ENCODE measurements around the gene SLC38A3.
A peak's percentile ranks its signal among the peaks of the same experiment; 100 is the strongest.
"Not testable (repeated sequence)": the region's sequence is repeated elsewhere in the genome, so short reads cannot be mapped to it uniquely, and the experiment has no call there.

The SLC38A3 gene

DNA sequence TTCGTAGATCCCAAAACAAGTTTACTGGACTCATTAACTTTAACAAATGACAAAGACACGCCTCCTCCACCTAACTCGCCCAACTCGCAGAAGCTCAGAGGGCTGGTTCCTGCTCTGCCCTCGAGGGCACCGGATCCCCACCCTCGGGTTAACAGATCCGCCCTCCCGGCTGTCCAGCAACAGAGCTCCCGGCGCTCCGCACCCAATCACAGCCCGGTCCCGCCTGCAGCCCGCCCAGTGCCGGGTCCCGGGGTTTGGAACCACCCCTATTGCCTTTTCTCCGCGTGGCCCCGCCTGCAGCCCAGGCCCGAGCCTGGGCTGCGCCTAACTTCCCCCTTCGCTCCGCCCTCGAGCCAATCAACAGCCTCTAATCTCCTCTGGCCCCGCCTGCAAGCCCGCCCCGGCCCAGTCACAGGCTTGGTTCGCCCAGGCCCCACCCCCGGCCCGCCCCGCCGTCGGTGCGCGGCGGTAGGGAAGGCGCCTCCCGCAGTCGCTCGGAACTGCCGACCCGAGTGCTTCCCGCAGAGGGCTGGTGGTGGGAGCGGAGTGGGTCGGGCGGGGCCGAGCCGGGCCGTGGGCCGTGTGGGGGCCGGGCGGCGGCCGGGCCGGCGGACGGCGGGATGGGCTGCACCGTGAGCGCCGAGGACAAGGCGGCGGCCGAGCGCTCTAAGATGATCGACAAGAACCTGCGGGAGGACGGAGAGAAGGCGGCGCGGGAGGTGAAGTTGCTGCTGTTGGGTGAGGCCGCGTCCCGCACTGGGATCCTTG lies 30.8 kb downstream of the SLC38A3 start, which contains the start of gene GNAI2:
GNAI2 (plus strand) TSS at position 489 of the 768 bp plus-strand sequence; CDS start at position 621, 132 bp downstream.
- peak; percentile 100 for FAIRE-seq

DNA sequence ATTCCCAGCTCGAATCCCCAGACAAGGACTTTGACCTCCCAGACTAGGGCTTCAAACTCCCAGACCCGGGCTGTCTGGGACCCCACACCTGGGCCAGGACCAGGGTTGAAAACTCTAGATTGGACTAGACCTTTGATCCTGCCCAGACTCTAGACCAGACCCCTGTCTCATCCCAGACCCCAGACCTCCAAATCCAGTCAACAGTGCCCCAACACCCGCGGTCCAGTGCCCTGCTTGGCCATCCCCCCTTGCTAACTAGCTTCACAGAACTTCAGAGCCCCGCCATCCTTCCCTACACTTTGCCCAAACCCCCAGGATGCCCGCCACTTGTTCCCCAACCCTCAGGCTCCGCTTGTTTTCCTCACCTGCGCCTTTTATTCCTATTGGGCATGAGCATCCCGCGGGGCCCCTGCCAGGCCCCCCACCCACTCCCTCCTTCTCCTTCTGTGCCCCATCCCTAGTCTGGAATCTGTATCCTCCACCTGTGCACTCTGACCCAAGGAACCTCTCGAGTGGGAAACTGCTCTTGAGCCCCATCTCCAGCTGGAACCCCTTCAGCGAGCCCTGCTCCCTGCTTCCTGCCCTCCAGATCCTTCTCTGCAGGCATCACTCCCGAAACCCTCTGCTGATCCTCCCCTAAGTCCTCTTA lies 31.5 kb downstream of the SLC38A3 start:
- no peak for FAIRE-seq

DNA sequence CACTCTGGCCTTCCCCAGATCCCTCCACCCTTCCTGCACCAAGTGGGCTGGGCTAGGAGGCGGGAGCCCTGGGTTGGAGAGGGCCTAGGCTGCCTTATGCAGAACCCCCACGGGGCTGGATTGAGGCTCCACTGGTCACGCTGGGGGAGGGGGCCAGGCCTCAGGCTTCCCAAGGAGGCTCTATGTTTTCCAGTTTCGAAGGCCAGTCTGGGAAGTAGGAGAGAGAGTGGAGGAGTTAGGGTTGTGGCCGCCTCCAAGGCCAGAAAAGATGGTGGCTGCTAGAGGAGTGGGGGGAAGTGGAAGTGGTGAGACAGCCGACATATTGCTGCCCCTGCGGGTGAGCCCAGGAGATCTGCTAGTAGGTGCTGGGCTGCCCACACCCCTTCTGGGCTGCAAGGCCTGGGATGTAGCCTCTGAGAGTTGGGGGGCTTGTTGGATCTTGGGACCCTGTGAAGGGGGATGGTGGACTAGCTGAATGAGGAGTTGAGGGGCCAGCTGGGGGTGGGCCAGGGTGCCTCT lies 32.1 kb downstream of the SLC38A3 start:
- no peak for FAIRE-seq

DNA sequence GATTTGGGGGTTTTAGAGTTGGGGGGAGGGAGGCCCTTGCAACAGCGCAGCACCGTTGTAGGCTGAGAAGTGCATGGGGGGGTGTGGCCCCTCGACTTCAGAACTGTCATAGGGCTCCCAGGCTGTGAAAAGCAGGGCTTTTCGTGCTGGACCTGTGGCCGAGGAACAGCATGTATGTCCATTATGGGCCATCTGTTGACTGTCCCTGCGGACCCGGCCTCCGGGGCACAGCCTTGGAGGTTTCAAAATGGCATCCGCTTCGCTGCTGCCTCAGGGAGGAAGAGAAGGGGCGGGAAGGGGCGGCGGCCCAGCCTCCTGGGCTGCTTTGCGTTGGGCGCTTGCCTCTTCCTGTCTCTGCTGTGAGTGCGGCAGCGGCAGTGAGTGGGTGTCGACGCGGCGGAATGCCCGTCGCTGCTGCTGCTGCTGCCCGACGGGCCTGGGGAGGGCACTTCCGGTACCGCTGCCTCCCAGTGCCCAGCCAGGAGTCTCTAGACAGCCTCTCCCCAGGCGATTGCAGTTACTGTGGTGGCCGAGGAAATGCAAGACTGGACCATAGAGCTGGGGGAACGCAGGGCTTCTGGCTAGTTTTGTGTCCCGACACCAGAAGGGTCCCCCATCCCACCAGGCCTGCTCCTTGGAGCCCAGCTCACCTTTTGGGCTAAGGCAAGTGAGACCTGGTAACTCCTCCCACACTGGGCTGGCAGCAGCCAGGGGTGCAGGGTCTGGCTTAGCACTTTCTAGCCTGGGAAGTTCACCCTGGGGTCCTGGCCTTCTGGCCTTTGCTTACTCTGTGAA lies 32.9 kb downstream of the SLC38A3 start:
- no peak for FAIRE-seq

DNA sequence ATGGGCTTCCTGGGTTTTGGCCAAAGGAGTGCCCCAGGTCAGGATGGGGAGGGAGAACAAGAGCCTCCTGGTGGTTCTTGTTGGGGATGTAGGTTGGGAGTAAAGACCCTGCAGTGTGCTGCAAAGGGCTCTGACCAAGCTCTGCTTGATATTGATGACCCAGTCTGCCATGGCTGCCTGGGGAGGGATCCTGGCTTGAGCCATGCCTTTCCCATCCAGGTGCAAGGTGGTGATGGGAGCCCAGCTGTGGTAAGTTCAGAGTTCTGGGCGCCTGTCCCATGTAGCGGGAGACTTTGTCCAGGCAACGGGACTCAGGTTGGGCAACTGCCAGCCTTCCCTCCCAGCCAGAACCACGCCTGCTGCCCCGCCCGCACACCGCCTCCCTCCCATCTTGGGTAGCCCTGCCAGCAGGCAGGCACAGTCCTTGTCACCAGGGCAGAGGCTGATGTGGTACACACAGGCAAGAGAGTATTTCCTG lies 33.5 kb downstream of the SLC38A3 start:
- FAIRE-seq = no peak

DNA sequence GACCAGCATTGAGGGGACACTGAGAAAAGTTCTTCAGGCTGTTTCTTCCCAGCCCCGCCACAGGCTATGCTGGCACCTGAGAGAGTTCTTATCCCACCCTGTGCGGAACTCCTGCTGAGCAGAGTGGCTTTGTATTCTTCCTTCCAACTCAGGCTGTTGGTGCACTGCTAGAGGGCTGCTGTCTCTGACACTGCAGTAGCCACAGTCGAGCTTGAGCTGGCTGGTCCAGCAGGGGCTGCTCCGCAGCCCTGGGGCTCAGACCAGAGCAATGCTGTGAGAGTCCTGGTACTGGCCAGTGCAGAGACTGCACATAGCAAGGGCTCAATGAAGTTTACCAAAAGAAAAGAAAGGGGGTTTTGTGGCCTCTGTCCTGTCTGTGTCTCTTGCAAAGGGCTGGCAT lies 34.6 kb downstream of the SLC38A3 start:
- FAIRE-seq = no peak

DNA sequence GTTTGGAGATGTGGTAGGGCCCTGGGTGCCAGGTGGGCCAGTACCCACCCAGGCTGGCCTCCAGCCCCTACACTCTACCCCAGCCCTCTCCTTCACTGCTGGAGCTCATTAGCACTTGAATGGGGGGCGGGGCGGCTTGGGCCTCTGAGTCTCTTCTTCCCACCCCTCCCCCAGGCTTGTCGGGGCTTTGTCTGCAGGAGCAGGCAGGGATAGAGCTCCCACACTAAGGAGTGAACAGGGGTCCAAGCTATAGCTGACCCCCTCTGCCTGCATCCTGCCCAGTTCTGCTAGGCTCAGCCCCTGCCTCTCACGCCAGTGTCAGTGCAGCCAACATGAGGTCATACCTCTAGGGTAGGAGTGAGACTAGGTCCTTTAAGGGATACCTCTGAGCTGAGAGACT lies 36.1 kb downstream of the SLC38A3 start:
- FAIRE-seq = no peak

DNA sequence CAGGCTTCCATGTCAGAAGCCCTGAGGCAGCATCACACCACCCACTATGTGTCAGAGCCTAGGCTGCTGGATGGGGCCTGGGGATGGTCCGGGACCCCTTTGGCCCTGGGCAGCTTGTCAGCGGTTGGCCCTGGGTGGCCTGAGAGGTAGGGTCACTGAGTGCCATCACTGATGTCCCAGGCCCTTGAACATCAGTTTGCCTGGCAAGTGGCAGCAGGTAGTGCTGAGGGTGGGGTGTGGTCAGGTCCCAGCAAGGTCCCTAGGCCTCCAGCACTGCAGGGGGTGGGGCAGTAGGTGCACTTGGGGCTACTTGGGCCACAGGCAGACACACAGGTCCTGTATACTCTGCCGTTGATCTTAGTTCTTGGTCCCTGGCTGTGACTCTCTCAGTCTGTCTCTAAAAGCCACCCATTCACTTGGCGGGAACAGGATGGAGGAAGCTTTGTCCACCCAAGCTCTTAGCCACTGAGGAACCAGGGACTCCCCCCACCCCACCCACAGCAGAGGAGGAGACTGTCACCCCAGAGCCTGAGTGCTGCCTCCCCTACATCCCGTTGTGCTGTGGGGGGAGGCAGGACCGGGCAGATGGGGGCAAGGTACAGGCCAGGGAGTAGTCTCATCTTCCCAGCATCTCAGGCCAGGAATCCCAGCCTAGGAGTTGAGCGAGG lies 36.8 kb downstream of the SLC38A3 start:
- FAIRE-seq = no peak

DNA sequence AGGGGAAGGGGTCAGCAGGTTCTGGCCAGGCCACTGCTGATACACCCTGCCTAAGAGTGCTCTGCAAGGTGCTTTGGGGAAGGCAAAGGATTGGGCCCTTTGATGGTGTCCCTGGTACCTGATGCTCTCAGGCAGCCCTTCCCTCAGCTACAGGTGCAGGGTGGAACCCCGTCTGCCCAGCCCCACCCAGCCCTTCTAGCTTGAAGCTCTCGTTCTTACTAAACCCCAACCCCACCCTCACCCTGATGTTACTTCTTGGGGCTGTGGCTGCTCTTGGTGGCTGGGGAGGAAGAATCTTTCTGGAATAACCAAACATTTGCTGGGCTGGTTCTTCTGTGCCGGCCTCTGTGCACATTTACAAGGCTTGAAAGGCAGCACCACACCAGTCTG lies 37.3 kb downstream of the SLC38A3 start:
- no peak for FAIRE-seq

DNA sequence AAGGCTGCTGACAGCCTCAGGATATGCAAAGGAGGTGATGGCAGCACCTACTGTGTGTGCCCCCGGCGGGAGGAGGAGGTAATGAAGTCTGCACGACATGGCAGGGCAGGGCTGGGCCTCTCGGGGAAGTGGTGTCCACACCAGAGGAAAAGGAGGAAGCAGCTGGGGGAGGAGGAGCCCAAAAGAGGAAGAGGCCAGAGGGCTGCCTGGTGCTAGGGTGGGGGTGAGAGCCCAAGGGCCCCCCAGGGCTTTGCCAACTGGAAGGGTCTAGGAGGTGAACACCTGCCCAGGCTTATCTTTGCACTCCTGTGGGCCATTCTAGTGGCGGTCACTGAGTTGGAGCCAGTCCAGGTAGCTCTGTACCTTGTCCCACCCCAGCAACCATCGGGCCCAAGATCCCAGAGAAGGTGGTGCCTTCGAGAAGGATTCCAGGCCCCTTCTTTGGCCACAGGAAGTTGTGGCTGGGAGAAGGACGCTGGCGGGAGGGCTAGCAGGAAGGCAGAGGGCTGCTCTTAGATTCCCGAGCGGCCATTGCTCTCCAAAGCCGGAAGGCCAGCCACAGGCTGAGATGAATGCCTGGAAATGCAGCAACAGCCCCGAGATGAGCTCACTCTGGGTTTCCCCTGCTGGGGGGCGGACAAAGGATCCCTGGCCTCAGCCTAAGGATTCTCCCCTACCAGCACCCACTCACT lies 37.9 kb downstream of the SLC38A3 start:
- no peak for FAIRE-seq

DNA sequence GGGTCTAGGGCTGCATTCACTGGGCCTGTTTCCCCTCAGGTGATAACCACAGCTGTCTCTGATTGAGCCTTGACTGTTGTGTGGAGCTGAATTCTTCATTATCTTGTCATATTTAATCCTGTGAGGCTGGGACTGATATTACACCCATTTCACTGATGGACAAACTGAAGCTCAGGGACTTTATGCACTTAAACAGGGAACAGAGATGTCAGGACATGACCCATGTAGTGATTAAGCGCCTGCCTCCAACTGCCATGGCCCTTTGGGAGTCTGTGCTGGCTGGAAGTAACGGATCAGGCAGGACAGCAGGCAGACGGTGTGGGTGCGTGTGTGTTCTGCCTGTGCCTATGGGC lies 38.4 kb downstream of the SLC38A3 start:
- FAIRE-seq = no peak

DNA sequence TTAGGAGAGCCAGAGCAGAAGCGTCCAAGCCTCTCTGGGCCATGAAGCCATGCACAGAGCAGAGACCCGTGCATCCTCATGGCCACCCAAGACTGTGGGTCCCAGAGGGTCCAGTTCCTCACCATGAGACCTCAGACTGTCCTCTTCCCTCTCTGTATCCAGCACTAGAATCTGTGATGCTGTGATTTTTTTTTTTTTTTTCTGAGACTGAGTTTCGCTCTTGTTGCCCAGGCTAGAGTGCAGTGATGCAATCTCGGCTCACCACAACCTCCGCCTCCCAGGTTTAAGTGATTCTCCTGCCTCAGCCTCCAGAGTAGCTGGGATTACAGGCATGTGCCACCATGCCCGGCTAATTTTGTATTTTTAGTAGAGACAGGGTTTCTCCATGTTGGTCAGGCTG lies 39.7 kb downstream of the SLC38A3 start:
- not testable (repeated sequence) for FAIRE-seq

DNA sequence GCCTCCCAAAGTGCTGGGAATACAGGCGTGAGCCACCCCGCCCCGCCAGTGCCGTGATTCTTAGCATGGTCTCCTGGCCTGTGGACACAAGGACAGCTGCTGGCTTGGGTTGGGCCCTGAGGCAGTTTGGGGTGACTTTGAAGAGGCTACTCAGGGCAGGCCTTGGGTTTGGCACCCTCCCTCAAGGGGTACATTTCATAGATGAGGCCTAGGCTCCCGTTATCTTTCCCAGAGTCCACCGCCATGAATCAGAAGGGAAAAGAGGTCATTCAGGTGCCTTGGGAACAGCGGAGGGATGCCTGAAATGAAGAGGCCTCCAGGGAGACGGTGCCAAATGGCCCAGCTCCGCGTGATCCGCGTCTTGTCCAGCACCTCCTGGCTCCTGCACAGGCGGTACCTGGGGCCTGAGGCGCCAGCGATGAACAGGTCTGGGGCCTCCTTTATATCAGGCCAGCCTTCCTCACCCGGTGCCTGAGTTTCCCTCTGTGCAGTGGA lies 40.2 kb downstream of the SLC38A3 start:
- no peak for FAIRE-seq

DNA sequence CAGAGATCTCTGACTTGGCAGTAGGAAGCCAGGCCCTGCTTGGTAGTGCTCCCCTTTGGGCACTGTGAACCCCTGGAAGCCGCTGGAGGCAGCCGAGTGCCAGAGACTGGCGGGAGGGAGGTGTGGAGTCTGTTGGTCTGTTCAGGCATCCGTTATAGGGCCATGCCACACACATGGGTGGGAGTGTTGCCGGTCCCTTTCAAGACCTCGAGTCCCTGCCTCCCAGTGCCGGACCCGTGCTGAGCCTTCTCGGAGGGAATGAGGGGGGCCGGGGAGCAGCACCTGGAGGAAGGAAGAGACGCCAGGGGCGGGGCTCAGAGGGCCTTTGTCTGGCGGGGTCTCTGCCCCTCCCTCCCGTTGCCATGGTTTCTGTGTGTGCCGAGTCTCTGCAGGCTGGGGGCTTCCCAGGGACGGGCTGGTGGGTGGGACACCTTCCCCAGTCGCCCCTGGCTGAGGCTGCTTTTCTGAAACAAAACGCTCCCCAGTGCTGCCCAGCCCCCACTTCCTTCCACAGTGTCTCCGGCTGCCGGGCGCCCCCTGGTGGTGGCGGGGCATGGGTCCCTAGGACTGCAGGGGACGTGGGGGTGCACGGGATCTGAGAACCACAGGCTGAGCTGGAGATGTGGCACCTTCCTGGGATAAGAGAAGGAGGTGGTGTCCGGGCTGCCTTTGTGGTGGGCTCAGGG lies 40.9 kb downstream of the SLC38A3 start:
- no peak for FAIRE-seq

DNA sequence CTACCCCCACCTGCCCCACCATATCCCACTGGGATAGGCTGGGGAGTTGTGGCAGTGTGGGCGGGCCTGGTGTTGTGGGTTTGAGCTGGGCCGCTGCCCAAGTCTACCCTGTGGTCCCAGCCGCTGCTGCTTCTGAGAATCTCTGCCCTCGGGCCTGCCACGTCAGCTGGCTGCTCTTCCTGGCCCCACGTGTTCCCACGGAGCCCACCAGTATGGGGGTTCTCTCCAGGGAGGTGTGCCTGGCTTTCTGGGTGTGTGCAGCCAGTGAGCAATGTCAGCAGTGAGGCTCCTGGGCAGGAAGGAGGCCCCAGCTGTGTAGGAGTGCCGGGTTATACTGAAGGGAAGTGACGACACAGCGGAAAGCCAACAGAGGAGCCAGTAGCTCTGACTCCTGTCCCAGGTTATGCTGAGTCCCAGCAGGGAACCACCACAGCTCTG lies 41.5 kb downstream of the SLC38A3 start:
- no peak for FAIRE-seq

DNA sequence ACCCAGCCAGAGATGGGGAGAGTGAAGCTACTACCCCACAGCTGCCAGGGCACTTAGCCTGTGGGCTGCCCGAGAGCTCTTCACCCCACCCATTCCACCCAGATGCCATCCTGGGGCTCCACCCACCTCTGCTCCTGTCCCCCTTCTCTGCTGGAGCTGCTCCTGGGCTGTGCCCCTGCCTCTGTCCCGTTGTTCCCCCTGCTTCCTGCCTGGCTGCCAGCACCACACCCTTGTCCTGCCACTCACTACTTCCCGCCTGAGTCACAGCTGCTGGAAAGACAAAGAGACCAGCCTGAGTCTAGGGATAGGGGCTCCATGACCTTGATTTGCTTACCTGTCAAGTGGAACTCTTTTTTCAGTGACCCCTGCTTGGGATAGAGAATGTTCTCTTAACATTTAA lies 43.3 kb downstream of the SLC38A3 start:
- FAIRE-seq = no peak

DNA sequence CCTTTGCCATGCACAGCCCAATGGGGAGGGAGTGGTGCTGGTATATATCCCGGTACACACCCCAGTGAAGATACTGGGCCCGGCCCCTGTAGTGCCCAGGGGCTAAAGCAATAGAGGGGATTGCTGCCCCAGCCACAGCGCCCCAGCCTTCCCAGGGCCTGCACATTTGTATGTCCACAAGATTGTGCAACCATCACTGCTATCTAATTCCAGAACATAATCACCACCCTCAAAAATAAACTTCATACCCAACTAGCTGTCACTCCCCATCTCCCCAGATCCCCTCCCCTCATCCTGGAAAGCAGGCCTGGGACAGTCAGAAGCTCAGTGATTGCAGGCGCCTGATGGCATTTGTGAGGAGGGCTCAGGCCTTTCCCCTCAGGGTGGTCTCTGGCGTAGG lies 44.4 kb downstream of the SLC38A3 start:
- FAIRE-seq = no peak

DNA sequence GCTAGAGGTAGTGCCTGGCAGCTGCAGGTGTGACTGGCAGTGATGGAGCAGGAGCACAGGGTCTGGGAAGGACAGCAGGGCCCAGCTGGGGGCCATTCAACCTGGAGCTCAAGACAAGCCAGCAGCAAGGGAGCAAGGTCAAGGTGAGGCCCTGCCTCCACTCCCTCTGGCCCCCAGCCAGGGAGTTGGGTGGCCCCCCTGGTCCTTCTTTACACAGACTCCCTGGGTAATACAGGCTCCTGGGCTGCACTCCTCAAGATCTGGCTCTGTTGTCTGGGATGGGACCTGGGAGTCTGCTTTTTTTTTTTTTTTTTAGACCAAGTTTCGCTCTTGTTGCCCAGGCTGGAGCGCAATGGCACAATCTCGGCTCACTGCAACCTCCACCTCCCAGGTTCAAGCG lies 45.4 kb downstream of the SLC38A3 start:
- FAIRE-seq = no peak

DNA sequence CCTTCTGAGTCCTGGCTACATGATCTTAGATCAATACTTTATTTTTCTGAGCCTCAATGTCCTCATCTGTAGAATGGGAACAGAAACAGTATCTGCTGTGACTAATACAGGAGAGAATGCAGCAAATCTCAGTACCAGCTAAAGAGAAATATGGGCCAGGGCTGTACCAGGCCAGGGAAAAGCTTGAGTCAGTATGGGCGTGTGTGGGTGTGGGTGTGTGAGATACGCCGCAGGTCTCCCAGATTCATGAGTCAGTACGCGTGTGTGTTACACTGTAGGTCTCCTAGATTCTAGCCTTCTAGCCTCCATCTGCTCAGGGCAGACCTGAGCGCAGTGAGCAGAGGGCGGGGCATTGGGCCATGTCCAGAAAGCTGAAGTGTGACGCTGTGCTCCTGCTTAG lies 46.1 kb downstream of the SLC38A3 start:
- FAIRE-seq = no peak

DNA sequence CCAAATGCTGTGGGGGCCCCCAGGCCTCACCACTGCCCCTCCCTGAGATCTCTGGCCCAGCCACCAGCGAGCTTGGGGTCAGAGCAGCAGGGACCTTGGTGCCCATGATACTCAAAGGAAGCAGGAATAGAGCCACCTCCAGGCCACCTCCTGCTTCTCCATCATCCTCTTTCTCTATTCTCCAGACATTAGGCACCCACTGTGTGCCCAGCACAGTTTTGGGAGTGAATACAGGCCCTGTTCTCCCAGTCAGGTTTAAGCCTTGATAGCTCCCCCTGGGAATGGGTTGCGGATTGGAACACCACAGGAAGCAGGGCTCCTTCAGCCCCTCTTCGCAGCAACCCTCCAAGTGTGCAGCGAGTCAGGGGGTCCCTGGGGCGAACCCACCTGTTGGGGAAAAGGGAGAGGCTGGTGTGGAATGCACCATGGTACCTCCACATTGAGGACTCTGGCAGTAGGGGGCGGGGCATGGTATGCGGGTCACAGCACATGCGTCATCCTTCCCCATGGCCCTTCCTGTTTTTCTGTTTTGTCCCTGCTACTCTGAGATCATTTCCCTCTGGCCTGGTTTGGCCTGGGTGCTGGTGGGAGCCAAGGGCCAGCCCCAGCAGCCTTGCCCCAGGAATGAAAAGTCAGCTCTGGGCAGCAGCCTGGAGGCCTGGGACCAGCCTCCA lies 49.6 kb downstream of the SLC38A3 start:
- FAIRE-seq = no peak

DNA sequence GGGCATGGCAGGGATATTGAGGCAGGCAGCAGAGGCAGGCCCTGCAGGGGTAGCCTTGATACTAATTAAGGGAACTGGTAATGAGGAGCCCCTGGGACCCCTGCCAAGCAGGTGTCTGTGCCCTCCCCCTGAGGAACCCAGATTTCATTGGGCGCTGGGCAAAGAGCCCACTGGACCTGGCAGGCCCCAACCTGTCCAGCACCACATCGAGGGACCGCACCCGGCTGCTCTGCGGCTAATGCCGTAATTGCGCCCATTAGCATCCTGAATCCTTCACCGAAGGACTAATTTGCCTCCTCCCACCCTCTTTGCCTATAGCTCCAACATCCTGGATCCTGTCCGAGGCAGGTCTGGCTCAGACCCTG lies 50.2 kb downstream of the SLC38A3 start:
- FAIRE-seq = no peak
